RWPE1 (cell line): Measurements from ENCODE around the gene MBOAT2.

ENCODE experiments used
- CTCF ChIA-PET: fragments of 350-600 bp; sonication (Branson Sonifier 250); formaldehyde crosslinking; extraction: SDS; loops from one replicate; lab custom pipeline; 2021; lab: Yijun Ruan, JAX
- POLR2A ChIA-PET: fragments of 400-600 bp; formaldehyde crosslinking; extraction: SDS; loops from one replicate; lab custom pipeline; 2020; ENCODE audit warnings: antibody characterized with exemption; ENCODE audit not compliant: low non-redundant PET; lab: Yijun Ruan, JAX
- DNase-seq: peaks from one replicate; pipeline ENCODE4 v3.0.0; 2012; ENCODE audit warnings: low spot score
- H3K27ac ChIP-seq: fragments of 450-650 bp; 2 replicates; pipeline ENCODE4 v1.5.1; 2017
- CTCF ChIP-seq: fragments of 450-650 bp; conservative IDR thresholded peaks from 2 replicates; pipeline ENCODE4 v1.5.1; 2017; ENCODE audit warnings: low read depth, mild to moderate bottlenecking

Gene MBOAT2

DNA sequence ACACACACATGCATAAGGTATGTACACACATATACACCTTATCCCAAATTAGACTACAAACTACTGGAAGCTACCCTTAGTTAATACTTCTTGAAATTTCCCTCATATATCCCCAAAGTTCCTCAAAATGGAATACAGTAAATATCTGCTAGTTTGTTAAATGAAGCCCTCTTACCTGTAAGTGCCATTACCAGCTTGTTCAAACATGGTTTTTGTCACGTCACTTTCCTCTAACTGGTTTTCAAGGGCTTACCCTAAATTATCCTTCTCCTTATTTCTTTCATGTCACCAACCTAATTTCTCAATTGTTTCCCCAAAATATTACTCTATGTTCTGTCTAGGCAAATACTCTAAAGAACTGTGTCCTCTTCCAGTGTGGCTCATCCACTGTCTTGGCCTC is 141.7 kb downstream of the MBOAT2 start:
- no peak for DNase-seq
- H3K27ac ChIP-seq = no peak overlapping the region
- POLR2A ChIA-PET = no interaction called here
- no peak for TF ChIP-seq CTCF
- CTCF ChIA-PET = no interaction called here

- CTCF ChIA-PET = interaction anchor here (0.5 kb wide), 1 partner anchor 279 kb away, joined by 3 read pairs; no protein-coding TSS in a partner anchor
- H3K27ac ChIP-seq = peak overlapping the region; percentile 35; the same call in 1 of the 2 replicates
- POLR2A ChIA-PET = no interaction called here
- peak; percentile 60 for DNase-seq
- no peak for TF ChIP-seq CTCF
Observed at GRCh38 chr2:8860239-8860638, 143.2 kb downstream of the MBOAT2 start.

- POLR2A ChIA-PET = no interaction called here
- no peak overlapping the region for H3K27ac ChIP-seq
- no peak for TF ChIP-seq CTCF
- DNase-seq = no peak
- CTCF ChIA-PET = no interaction called here
Observed at GRCh38 chr2:8858910-8859309, 144.6 kb downstream of the MBOAT2 start.

DNA sequence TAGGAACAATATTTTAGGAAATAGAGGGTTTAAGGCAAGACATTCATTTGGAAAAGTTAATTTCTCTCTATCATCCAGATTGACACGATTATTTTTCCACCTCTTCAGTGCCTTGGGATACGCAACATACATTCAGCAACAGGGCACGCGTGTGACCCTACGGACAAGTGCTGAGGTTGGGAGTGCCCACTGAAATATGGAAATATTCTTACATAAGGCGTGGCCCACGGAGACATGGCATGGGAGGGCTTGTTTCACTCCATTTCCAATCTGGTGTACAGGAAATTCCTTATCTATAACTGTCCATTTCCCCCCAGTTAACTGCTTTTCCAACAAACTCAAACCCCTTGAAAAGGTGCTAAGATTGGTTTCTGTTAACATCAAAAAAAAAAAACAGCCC is 145.2 kb downstream of the MBOAT2 start:
- DNase-seq = no peak
- no peak for TF ChIP-seq CTCF
- ChIA-PET POLR2A (no interaction called here), CTCF (interaction anchor here (0.7 kb wide), 1 partner anchor 169 kb away, joined by 5 read pairs; no protein-coding TSS in a partner anchor)
- no peak overlapping the region for H3K27ac ChIP-seq

DNA sequence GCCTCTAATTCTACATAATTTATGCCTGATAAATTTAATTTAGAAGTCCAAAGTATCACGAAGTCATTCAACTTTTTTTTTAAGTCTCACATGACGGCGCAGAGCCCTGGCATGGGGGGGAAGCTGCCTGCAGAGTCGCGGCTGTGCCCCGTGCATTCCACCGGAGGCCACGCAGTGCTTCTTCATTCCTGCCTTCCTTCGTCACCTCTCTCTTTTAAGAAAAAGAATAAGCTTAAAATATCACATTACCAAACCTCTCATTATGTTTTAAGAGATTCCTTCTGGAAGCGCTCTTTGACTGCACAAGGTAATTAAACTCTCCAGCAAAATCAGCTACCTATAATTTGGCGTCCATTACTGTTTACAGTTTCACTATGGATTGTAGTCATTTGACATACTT is 145.8 kb downstream of the MBOAT2 start:
- no peak for TF ChIP-seq CTCF
- CTCF ChIA-PET = interaction anchor here (0.7 kb wide), 1 partner anchor 170 kb away, joined by 5 read pairs; no protein-coding TSS in a partner anchor
- H3K27ac ChIP-seq = no peak overlapping the region
- POLR2A ChIA-PET = no interaction called here
- no peak for DNase-seq

DNA sequence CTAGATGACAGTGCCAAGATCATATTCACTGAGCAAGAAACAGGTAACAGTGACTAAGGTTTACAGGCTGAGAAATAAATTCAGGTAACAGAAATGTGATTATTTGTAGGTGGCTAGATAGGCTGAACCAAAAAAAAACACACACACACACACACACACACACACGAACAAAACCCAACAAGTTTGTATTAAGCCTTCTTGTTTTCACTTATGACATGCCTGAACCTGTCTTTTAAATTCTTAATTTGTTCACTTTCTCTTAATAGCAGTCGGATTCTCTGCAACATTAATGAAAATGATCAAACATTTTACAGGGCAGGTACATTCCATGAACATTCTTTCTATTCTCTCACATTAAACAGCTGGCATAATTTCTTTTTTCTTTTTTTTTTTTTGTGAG is 147.3 kb downstream of the MBOAT2 start:
- DNase-seq = no peak
- ChIA-PET CTCF (no interaction called here), POLR2A (no interaction called here)
- no peak overlapping the region for H3K27ac ChIP-seq
- no peak for TF ChIP-seq CTCF

DNA sequence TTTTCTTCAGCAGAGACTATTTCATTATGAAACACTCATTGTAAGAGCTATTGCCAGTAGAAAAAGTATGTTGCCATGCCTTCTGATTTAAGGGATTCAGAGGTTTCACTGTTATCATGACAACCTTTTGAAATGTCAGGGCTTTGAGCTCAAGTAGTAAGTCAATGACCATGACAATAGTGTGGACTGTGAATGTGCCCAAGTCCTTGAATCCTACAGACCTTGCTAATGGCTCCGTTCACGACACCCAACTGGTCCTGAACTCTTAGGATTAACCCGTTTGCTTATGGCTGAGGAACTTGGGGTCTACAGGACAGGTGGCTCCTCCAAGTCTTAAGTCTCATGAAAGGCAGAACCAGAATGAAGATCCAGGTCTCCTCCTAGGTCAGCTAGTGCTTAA is 148.5 kb downstream of the MBOAT2 start:
- H3K27ac ChIP-seq = no peak overlapping the region
- CTCF ChIA-PET = interaction anchor here (0.6 kb wide), 1 partner anchor 426 kb away, joined by 6 read pairs; no protein-coding TSS in a partner anchor
- POLR2A ChIA-PET = no interaction called here
- no peak for TF ChIP-seq CTCF
- no peak for DNase-seq
